Endothelial cell of umbilical vein (primary cell): ENCODE data around the gene ZNF593. TPM values are rescaled to one million over a fixed set of nuclear protein-coding genes. Genes with fewer than 3 reads are reported as not detected.

Experiments
- BruUV-seq: library from RNA; stranded (reverse); fragments of 400-500 nt; replicated peaks from 2 replicates; lab custom pipeline; 2021; lab: Mats Ljungman, UMichigan
- CTCF ChIA-PET: fragments of 300-600, 350-600 bp; sonication (Branson Sonifier 250); formaldehyde crosslinking; loops from one replicate; lab custom pipeline; 2021; ENCODE audit warnings: antibody characterized with exemption, inconsistent platforms; lab: Charles Lee
- POLR2A ChIA-PET: fragments of 300-600, 350-600 bp; sonication (Branson Sonifier 250); formaldehyde crosslinking; loops from one replicate; lab custom pipeline; 2021; ENCODE audit warnings: antibody characterized with exemption, inconsistent platforms; lab: Charles Lee
- DNase-seq: peaks from one replicate; pipeline ENCODE4 v3.0.0-alpha.2; 2011; ENCODE audit warnings: low read depth, low spot score
- FAIRE-seq: peaks from 2 replicates; lab custom pipeline; 2011; peaks lifted over from hg19 to GRCh38; lab: Jason Lieb, UNC
- H2AFZ ChIP-seq: 2 replicates; pipeline ENCODE4 v1.6.0; 2012; ENCODE audit warnings: low read depth, low read length, control low read depth, inconsistent platforms
- H3K27ac ChIP-seq: 2 replicates; pipeline ENCODE4 v1.5.1; 2011; ENCODE audit warnings: low read depth, mild to moderate bottlenecking, control low read depth, low read length, moderate library complexity; ENCODE audit not compliant: insufficient read depth
- H3K27me3 ChIP-seq, 2 experiments: 2 replicates each; pipeline versions ENCODE4 v1.6.0 to v1.6.1; 2011; ENCODE audit warnings: low read length in 2 of 2, mixed read lengths in 1 of 2; ENCODE audit not compliant: control insufficient read depth in 2 of 2, insufficient read depth in 2 of 2
- H3K36me3 ChIP-seq, 2 experiments: 2 replicates in 1 of 2; 3 replicates in 1 of 2; pipeline ENCODE4 v1.5.1; 2011; ENCODE audit warnings: low read length in 2 of 2, mild to moderate bottlenecking in 1 of 2, moderate library complexity in 1 of 2; ENCODE audit not compliant: control insufficient read depth in 2 of 2, insufficient read depth in 2 of 2; ENCODE audit errors: extremely low read depth in 1 of 2
- H3K4me1 ChIP-seq: 3 replicates; pipeline ENCODE4 v1.5.1; 2011; ENCODE audit warnings: mild to moderate bottlenecking, low read length; ENCODE audit not compliant: control insufficient read depth, insufficient read depth; ENCODE audit errors: extremely low read depth
- H3K4me2 ChIP-seq: 2 replicates; pipeline ENCODE4 v1.6.1; 2011; ENCODE audit warnings: low read length, control low read depth, mixed read lengths; ENCODE audit not compliant: insufficient read depth
- H3K4me3 ChIP-seq, 3 experiments: fragments of 200-600 bp in 1 of 3; sonication (generic), shearing (Covaris generic) in 1 of 3; replicated peaks in 1 of 3; 2 replicates each; pipeline ENCODE4 v1.5.1; 2011 to 2016; ENCODE audit warnings: control low read depth in 3 of 3, low read length in 3 of 3, mild to moderate bottlenecking in 2 of 3, inconsistent platforms in 1 of 3, low read depth in 1 of 3, moderate library complexity in 1 of 3; ENCODE audit not compliant: insufficient read depth in 1 of 3
- H3K79me2 ChIP-seq: 2 replicates; pipeline ENCODE4 v1.6.0; 2012; ENCODE audit warnings: low read length, inconsistent platforms; ENCODE audit not compliant: control insufficient read depth, insufficient read depth
- H3K9ac ChIP-seq: replicated peaks from 2 replicates; pipeline ENCODE3; 2011; ENCODE audit warnings: low read length, control low read depth; ENCODE audit not compliant: insufficient read depth; ENCODE audit errors: extremely low read depth
- H3K9me1 ChIP-seq: replicated peaks from 3 replicates; pipeline ENCODE4 v1.6.0; 2011; ENCODE audit warnings: mild to moderate bottlenecking, low read length; ENCODE audit not compliant: control insufficient read depth, insufficient read depth; ENCODE audit errors: extremely low read depth
- H3K9me3 ChIP-seq: replicated peaks from 2 replicates; pipeline ENCODE4 v1.5.1; 2012; ENCODE audit warnings: low read length, inconsistent platforms; ENCODE audit not compliant: control insufficient read depth, insufficient read depth
- H4K20me1 ChIP-seq: replicated peaks from 2 replicates; pipeline ENCODE3; 2011; ENCODE audit warnings: mild to moderate bottlenecking, low read length; ENCODE audit not compliant: control insufficient read depth, insufficient read depth; ENCODE audit errors: extremely low read depth
- EZH2 ChIP-seq: IDR thresholded peaks from 2 replicates; pipeline ENCODE4 v1.6.1; 2012; ENCODE audit warnings: borderline replicate concordance, low read depth, mild to moderate bottlenecking, moderate library complexity, low read length, inconsistent platforms; ENCODE audit not compliant: severe bottlenecking
- FOS ChIP-seq: IDR thresholded peaks from 2 replicates; pipeline ENCODE4 v1.6.1; 2011; ENCODE audit warnings: mild to moderate bottlenecking, low read length, moderate library complexity, borderline replicate concordance; ENCODE audit not compliant: insufficient read depth
- GATA2 ChIP-seq: IDR thresholded peaks from 2 replicates; pipeline ENCODE4 v1.7.0; 2011; ENCODE audit warnings: low read depth, mild to moderate bottlenecking, moderate library complexity, mixed read lengths, low read length; ENCODE audit not compliant: insufficient read length, insufficient read depth
- JUN ChIP-seq: IDR thresholded peaks from 2 replicates; pipeline ENCODE4 v1.6.1; 2011; ENCODE audit warnings: borderline replicate concordance, low read depth; ENCODE audit not compliant: insufficient read length, insufficient read depth
- MAX ChIP-seq: IDR thresholded peaks from 2 replicates; pipeline ENCODE4 v1.6.1; 2011; ENCODE audit not compliant: insufficient read depth, insufficient read length
- MYC ChIP-seq: IDR thresholded peaks from one replicate; pipeline ENCODE4 v1.6.1; 2011; ENCODE audit warnings: mild to moderate bottlenecking, low read depth, low read length
- POLR2A ChIP-seq: IDR thresholded peaks from 2 replicates; pipeline ENCODE4 v1.6.1; 2012; ENCODE audit warnings: low read depth, mild to moderate bottlenecking, control low read depth, low read length
- POLR2AphosphoS5 ChIP-seq: IDR thresholded peaks from 2 replicates; pipeline ENCODE4 v1.6.1; 2012; ENCODE audit warnings: low read depth, mild to moderate bottlenecking, control low read depth, low read length, moderate library complexity; ENCODE audit not compliant: insufficient read depth
- dilution Hi-C: fragments of 300-500 bp; cut with MboI; formaldehyde crosslinking; loops from one replicate; pipeline ENCODE4 v1.15.0; 2019; ENCODE audit warnings: low sequenced_read_pairs; ENCODE audit not compliant: extremely low pct_ligation_motif_present
- intact Hi-C: fragments of 100-400 bp; cut with micrococcal nuclease; formaldehyde crosslinking; loops from one replicate; pipeline ENCODE4 v1.10.0; 2022
- polyA plus RNA-seq, 4 experiments: library from polyadenylated mRNA; depleted of rRNA in 3 of 4; stranded (reverse) in 3 of 4; unstranded in 1 of 4; fragments of >200 nt; gene quantifications; 2 replicates each; pipeline versions ENCODE4 v1.2.1 to v1.2.3, GENCODE V29; 2011 to 2012; ENCODE audit warnings: missing spikeins in 1 of 4
- total RNA-seq: library from RNA; stranded (reverse); gene quantifications from 2 replicates; pipeline ENCODE4 v1.2.3, GENCODE V29; 2021
- TF ChIP-seq, protein P1 (sequence below), 2 donors: IDR thresholded peaks; 1 replicate in 1 of 2; 2 replicates in 1 of 2; pipeline ENCODE4 v1.5.1; 2011; ENCODE audit warnings: low read length in 2 of 2, mild to moderate bottlenecking in 2 of 2, moderate library complexity in 2 of 2, control low read depth in 1 of 2, inconsistent platforms in 1 of 2, low read depth in 1 of 2; ENCODE audit not compliant: insufficient read depth in 1 of 2; ENCODE audit errors: extremely low read depth in 1 of 2

ZNF593 gene
- total and polyA plus RNA-seq, 2 donors (not counting 3 experiments of a cell fraction or from before 2014, with no cell fraction given): 30.5 to 71.0 TPM

DNA sequence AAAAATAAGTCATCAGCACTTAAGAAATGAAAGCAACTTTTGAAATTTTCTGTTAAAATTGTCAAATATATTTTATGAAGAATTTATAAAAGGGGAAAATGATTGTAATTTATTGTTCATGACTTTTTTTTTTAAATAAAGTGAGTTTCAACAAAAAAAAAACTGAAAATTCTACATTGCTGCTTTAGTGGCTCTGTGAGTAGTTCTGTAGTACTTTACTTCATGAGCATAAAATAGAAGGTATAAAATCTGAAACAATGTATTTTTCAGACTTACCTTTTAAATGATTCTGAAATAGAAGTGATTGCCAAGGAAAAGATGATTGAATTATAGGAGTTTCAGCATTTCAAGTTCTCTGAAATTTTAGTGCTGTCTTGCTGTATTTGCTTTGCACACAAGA lies 44.3 kb upstream of the ZNF593 start:
- peaks cover 2% of the 10 kb centered on the region for H3K9me1 ChIP-seq
- CTCF ChIA-PET: interaction anchor here (0.6 to 7.7 kb wide), 9 partner anchors 13 to 238 kb away, joined by 3 to 62 read pairs (median 7); no protein-coding TSS in a partner anchor
- no peaks in the 10 kb centered on the region for H3K27me3 ChIP-seq
- no peak for DNase-seq
- no TSS peak for BruUV-seq
- H2AFZ ChIP-seq: no peak overlapping the region
- no peak overlapping the region for H3K4me3 ChIP-seq
- H3K9ac ChIP-seq: no peak overlapping the region
- intact Hi-C loops (no loop called here), dilution Hi-C loops (no loop called here)
- H3K4me1 ChIP-seq: peaks cover 16% of the 10 kb centered on the region
- POLR2A ChIA-PET: interaction anchor here (1.0 kb wide), 1 partner anchor 19 kb away, joined by 3 read pairs; no protein-coding TSS in a partner anchor
- no peak for FAIRE-seq
- H3K27ac ChIP-seq: no peak overlapping the region
- no peak overlapping the region for H3K4me2 ChIP-seq
- H3K9me3 ChIP-seq: no peaks in the 10 kb centered on the region
- H3K36me3 ChIP-seq: peaks cover 0 to 2% of the 10 kb centered on the region in 2 experiments
- H4K20me1 ChIP-seq: no peaks in the 10 kb centered on the region
- TF ChIP-seq EZH2 (no peak), GATA2 (no peak), JUN (no peak), POLR2A (no peak), MAX (no peak), MYC (no peak), FOS (no peak), POLR2AphosphoS5 (no peak)
- TF ChIP-seq, protein P1, sequence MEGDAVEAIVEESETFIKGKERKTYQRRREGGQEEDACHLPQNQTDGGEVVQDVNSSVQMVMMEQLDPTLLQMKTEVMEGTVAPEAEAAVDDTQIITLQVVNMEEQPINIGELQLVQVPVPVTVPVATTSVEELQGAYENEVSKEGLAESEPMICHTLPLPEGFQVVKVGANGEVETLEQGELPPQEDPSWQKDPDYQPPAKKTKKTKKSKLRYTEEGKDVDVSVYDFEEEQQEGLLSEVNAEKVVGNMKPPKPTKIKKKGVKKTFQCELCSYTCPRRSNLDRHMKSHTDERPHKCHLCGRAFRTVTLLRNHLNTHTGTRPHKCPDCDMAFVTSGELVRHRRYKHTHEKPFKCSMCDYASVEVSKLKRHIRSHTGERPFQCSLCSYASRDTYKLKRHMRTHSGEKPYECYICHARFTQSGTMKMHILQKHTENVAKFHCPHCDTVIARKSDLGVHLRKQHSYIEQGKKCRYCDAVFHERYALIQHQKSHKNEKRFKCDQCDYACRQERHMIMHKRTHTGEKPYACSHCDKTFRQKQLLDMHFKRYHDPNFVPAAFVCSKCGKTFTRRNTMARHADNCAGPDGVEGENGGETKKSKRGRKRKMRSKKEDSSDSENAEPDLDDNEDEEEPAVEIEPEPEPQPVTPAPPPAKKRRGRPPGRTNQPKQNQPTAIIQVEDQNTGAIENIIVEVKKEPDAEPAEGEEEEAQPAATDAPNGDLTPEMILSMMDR (IDR thresholded peaks at IDR 0.05; ENCODE audit: extremely low read depth in 1 of 2, insufficient read depth in 1 of 2, low read depth in 1 of 2, low read length in 2 of 2): no peak
- no peaks in the 10 kb centered on the region for H3K79me2 ChIP-seq
